ENCODE data around the gene GABRG3.

Gene GABRG3

DNA sequence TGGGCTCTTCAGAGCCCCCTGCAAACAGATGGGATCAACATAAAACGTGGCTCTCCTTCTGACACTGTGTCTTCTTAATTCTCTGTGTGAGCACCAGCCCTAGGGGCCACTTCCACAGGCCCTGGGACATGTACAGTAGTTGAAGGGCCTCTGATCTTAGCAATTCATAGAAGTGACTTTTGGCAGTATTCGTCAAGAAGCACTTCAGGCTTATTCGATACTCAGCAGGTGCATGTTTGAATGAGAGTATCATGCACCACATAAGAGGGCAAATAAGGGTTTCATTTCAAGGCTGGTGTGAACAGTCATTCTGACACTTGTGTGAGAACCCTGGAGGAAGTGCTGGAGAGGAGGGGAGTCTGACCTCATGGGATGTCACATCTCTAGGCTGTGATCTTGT is 113.9 kb downstream of the GABRG3 start:
- no peak overlapping the region for H3K4me3 ChIP-seq (ENCODE audit: low read depth, low read length)
- TF ChIP-seq, protein P1, sequence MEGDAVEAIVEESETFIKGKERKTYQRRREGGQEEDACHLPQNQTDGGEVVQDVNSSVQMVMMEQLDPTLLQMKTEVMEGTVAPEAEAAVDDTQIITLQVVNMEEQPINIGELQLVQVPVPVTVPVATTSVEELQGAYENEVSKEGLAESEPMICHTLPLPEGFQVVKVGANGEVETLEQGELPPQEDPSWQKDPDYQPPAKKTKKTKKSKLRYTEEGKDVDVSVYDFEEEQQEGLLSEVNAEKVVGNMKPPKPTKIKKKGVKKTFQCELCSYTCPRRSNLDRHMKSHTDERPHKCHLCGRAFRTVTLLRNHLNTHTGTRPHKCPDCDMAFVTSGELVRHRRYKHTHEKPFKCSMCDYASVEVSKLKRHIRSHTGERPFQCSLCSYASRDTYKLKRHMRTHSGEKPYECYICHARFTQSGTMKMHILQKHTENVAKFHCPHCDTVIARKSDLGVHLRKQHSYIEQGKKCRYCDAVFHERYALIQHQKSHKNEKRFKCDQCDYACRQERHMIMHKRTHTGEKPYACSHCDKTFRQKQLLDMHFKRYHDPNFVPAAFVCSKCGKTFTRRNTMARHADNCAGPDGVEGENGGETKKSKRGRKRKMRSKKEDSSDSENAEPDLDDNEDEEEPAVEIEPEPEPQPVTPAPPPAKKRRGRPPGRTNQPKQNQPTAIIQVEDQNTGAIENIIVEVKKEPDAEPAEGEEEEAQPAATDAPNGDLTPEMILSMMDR (IDR thresholded peaks at IDR 0.05; ENCODE audit: insufficient read depth, low read depth, low read length, missing control alignments): no peak
- no peak for DNase-seq (ENCODE audit: low read depth)

DNA sequence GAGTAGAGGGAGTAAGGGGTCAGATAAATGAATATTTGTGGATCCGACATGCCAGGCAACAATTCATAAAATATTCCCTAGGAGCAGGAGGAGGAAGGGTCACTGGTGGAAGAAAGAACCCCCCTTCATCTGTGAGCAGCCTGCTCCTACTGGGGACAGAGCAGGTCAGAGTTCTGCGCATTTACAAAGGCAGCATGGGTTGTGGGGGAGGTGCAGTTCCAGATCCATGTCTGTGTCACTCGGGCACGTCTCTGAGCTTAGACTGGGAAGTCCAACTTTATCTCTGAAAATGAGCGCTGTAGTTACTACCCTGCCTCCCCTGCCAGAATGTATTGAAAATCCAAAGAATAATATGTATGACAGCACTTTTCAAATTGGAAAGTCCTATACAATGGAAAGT is 115.2 kb downstream of the GABRG3 start:
- DNase-seq (ENCODE audit: low read depth): no peak
- TF ChIP-seq, protein P1 (IDR thresholded peaks at IDR 0.05; ENCODE audit: insufficient read depth, low read depth, low read length, missing control alignments): no peak
- H3K4me3 ChIP-seq (ENCODE audit: low read depth, low read length): no peak overlapping the region

DNA sequence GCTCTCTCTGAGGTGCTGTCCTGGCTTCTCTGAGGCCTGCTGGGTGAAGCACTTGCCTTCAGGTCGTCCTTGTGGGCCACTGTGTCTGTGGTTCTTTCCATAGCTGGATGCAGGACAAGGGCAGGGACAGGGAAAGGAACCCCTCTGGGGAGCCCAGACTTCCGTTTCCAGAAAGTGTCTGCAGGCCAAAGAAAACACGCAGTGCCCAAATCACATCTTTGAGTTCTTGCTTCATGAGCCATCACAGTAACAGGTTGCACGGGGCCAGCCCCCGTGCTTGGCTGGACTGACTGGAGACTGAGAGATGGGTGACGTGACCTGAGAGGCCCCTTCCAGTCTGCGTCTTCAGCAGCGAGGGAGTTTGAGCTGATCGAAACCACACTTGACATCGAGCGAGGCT is 115.8 kb downstream of the GABRG3 start:
- no peak for DNase-seq (ENCODE audit: low read depth)
- TF ChIP-seq, protein P1 (IDR thresholded peaks at IDR 0.05; ENCODE audit: insufficient read depth, low read depth, low read length, missing control alignments): no peak

GRCh38 chr15:27087651-27088583 is 116.9 kb downstream of the GABRG3 start:
- no peak overlapping the region for H3K4me3 ChIP-seq (ENCODE audit: low read depth, low read length)
- TF ChIP-seq, protein P1 (IDR thresholded peaks at IDR 0.05; ENCODE audit: insufficient read depth, low read depth, low read length, missing control alignments): no peak
- no peak for DNase-seq (ENCODE audit: low read depth)

More for the DNA sequence above, 115.8 kb downstream of the GABRG3 start:
- H3K4me3 ChIP-seq (ENCODE audit: low read depth, low read length): no peak overlapping the region

DNA sequence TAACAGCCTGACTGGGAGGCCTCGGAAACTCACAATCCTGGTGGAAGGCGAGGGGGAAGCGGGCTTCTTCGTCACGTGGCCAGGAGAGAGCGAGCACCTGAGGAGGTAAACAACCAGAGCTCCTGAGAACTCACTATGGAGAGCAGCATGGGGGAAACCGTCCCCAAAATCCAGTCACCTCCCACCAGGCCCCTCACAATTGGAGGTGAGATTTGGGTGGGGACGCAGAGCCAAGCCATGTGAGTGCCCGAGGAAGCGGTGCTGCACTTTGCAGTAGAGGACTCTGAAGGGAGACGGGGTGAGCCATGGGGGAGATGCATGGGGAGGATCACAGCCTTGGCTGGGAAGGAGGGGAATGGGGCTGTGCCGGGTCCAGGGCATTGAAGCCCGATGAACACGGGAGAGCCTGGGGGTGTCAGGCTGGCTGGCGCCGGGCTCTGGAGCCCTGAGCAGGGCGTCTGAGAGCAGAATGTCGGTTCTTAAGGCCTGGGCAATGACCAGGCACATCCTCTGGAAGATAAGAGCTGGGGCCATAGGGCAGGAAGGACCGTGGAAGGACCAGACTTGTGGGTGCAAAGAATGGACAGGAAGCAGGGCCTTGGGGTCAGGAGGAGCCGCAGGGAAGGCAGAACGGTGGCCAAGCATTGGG is 117.7 kb downstream of the GABRG3 start:
- TF ChIP-seq, protein P1 (IDR thresholded peaks at IDR 0.05; ENCODE audit: insufficient read depth, low read depth, low read length, missing control alignments): no peak
- DNase-seq (ENCODE audit: low read depth): no peak
- no peak overlapping the region for H3K4me3 ChIP-seq (ENCODE audit: low read depth, low read length)

GRCh38 chr15:27089233-27089586 is 118.2 kb downstream of the GABRG3 start:
- no peak overlapping the region for H3K4me3 ChIP-seq (ENCODE audit: low read depth, low read length)
- no peak for DNase-seq (ENCODE audit: low read depth)
- TF ChIP-seq, protein P1 (IDR thresholded peaks at IDR 0.05; ENCODE audit: insufficient read depth, low read depth, low read length, missing control alignments): no peak

Measured in GM12865 (cell line).